ENCODE measurements around the gene PREP. TPM values are rescaled to one million over a fixed set of nuclear protein-coding genes. Genes with fewer than 3 reads are reported as not detected.

PREP gene
- total RNA-seq, 1 donor from 2014 or later: 18.0 TPM

DNA sequence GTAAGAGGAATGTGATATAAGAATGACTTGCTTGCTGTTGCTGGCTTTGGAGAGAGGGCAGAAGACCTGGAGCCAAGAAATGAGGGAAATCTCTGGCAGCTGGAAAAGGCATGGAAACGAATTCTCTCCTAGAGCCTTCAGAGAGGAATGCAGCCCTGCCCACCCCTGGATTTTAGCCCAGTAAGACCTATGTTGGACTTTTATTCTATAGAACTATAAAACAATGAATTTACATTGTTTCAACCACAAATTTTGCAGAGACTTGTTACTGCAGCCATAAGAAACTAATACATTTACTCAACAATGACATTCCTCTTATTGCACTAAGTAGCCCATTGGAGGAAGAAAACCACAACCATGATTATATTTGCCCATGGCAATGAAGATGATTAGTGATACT is 39.5 kb upstream of the PREP start:
- no peak for DNase-seq (ENCODE audit: low read depth)
- H3K36me3 ChIP-seq (ENCODE audit: control insufficient read depth, insufficient read depth, low read length): no peaks in the 10 kb centered on the region
- no peak overlapping the region for H3K4me3 ChIP-seq (ENCODE audit: low read depth, low read length)
- no peak for TF ChIP-seq CTCF (IDR thresholded peaks at IDR 0.05; ENCODE audit: insufficient read depth, low read length, poor library complexity, severe bottlenecking)
- no peaks in the 10 kb centered on the region for H3K27me3 ChIP-seq (ENCODE audit: control insufficient read depth, insufficient read depth, low read length)

GRCh38 chr6:105437236-105437635 is 34.4 kb upstream of the PREP start:
- TF ChIP-seq CTCF (IDR thresholded peaks at IDR 0.05; ENCODE audit: insufficient read depth, low read length, poor library complexity, severe bottlenecking): no peak
- Histone ChIP-seq H3K36me3 (ENCODE audit: control insufficient read depth, insufficient read depth, low read length) (no peaks in the 10 kb centered on the region), H3K27me3 (ENCODE audit: control insufficient read depth, insufficient read depth, low read length) (no peaks in the 10 kb centered on the region), H3K4me3 (ENCODE audit: low read depth, low read length) (no peak overlapping the region)
- no peak for DNase-seq (ENCODE audit: low read depth)

DNA sequence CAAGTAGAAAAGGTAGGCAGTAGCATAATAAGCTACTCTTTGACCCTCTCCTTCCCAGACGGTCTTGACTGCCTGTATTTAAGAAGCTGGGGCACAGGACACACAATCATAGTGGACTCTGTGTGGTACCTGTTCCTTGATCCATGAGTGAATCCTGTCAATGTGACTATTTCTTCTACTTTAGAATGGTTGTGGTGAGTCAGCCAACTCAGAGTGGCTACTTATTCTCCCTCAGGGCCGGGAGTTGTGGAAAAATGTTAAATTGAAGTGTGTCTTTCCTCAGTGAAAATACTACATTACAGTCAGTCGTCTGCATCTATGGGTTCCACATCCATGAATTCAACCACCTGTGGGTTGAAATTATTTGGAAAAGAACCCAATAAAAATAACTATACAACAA is 30.8 kb upstream of the PREP start:
- DNase-seq (ENCODE audit: low read depth): no peak
- H3K36me3 ChIP-seq (ENCODE audit: control insufficient read depth, insufficient read depth, low read length): no peaks in the 10 kb centered on the region
- H3K4me3 ChIP-seq (ENCODE audit: low read depth, low read length): no peak overlapping the region
- H3K27me3 ChIP-seq (ENCODE audit: control insufficient read depth, insufficient read depth, low read length): no peaks in the 10 kb centered on the region
- TF ChIP-seq CTCF (IDR thresholded peaks at IDR 0.05; ENCODE audit: insufficient read depth, low read length, poor library complexity, severe bottlenecking): no peak

- H3K27me3 ChIP-seq (ENCODE audit: control insufficient read depth, insufficient read depth, low read length): no peaks in the 10 kb centered on the region
- peak; percentile 79 for DNase-seq (ENCODE audit: low read depth)
Observed at GRCh38 chr6:105432797-105433196, 29.9 kb upstream of the PREP start.

DNA sequence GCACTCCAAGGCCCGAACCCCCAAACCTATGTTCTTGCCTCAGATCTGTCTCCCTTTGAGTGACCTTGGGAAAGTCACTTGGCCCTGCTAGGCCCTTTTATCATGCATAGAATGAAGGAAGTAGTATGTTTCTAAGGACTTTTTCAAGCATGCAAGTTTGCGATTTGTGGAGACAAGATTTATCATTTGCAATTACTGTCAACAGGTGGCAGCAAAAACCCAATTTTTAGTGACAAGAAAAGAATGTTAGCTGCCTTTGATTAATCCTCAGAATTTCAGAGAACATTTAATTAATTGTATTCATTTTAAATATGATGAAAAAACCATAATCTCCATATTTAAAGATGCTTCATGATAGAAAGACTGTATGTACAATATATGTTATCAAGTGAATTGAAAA is 28.3 kb upstream of the PREP start:
- no peaks in the 10 kb centered on the region for H3K27me3 ChIP-seq (ENCODE audit: control insufficient read depth, insufficient read depth, low read length)
- H3K4me3 ChIP-seq (ENCODE audit: low read depth, low read length): no peak overlapping the region
- no peak for DNase-seq (ENCODE audit: low read depth)
- no peak for TF ChIP-seq CTCF (IDR thresholded peaks at IDR 0.05; ENCODE audit: insufficient read depth, low read length, poor library complexity, severe bottlenecking)
- no peaks in the 10 kb centered on the region for H3K36me3 ChIP-seq (ENCODE audit: control insufficient read depth, insufficient read depth, low read length)

More at GRCh38 chr6:105432797-105433196, 29.9 kb upstream of the PREP start:
- no peaks in the 10 kb centered on the region for H3K36me3 ChIP-seq (ENCODE audit: control insufficient read depth, insufficient read depth, low read length)
- TF ChIP-seq CTCF (IDR thresholded peaks at IDR 0.05; ENCODE audit: insufficient read depth, low read length, poor library complexity, severe bottlenecking): no peak
- no peak overlapping the region for H3K4me3 ChIP-seq (ENCODE audit: low read depth, low read length)

DNA sequence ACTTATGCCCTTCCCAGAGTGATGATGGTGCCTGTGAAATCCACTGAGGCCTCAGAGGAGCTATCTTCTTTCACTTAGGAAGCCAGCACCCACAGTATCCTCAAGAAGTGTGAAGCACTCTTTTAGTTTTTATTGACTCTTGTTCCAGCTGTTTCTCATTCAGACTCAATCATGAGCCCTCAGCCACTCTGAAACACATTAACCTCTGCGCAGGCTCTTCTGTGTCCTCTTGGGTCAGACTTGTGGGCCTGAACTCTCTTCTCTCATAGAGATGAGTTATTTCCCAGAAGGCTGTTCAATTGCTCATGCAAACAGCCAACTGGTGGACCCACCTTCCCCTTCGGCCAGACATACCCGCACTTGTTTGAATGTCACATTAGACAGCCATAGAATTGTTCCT is 27.8 kb upstream of the PREP start:
- TF ChIP-seq CTCF (IDR thresholded peaks at IDR 0.05; ENCODE audit: insufficient read depth, low read length, poor library complexity, severe bottlenecking): no peak
- no peak for DNase-seq (ENCODE audit: low read depth)
- H3K36me3 ChIP-seq (ENCODE audit: control insufficient read depth, insufficient read depth, low read length): no peaks in the 10 kb centered on the region
- H3K4me3 ChIP-seq (ENCODE audit: low read depth, low read length): no peak overlapping the region
- no peaks in the 10 kb centered on the region for H3K27me3 ChIP-seq (ENCODE audit: control insufficient read depth, insufficient read depth, low read length)
